Skin of body (tissue), 2 donors: ENCODE measurements around the gene TBC1D12. TPM values are rescaled to one million over a fixed set of nuclear protein-coding genes. Genes with fewer than 3 reads are reported as not detected.
A peak's percentile ranks its signal among the peaks of the same experiment; 100 is the strongest.

Experiments
- DNase-seq: peaks from one replicate; lab custom pipeline; 2025; lab: John Stamatoyannopoulos, UW
- total RNA-seq: library from RNA; depleted of rRNA; stranded (reverse); fragments of >200 nt; gene quantifications from one replicate; pipeline ENCODE4 v1.2.3, GENCODE V29; 2014

TBC1D12 gene
- total RNA-seq, 1 donor from 2014 or later, result 23.5 TPM

DNA sequence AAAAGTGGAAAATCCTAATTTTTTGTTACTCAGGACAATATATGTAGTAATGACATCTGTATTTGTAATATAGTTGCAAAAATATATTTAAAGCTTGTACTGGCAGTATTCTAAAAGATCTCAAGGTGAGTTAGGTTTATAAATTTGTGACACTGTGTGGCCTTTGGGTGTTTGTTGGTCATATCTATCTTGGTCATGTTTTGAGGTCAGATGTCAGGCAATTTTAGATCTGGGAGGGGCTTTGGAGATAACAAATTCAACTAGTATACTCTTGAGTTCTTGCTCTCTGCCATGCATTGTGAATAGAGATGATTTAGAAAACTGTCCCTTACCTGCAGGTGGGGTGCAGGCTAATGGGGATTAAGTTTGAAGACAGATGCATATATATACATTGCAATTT is 3.1 kb downstream of the TBC1D12 start:
- DNase-seq, result no peak

DNA sequence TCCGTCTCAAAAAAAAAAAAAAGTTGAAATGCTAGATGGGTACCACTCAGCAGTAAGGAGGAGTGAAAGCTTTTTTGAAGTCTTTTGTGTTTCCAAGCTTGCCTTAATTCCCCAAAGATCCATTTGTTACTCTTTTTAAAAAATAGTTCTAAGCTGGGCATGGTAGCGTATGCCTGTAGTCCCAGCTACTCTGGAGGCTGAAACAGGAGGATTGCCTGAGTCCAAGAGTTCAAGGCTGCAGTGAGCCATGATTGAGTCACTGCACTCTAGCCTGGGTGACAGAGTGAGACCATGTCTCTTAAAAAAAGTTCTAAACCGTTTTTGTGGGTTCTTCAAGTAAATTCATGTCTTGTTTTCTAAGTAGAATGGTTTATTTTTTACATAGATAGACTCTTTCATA is 5.3 kb downstream of the TBC1D12 start:
- no peak for DNase-seq

DNA sequence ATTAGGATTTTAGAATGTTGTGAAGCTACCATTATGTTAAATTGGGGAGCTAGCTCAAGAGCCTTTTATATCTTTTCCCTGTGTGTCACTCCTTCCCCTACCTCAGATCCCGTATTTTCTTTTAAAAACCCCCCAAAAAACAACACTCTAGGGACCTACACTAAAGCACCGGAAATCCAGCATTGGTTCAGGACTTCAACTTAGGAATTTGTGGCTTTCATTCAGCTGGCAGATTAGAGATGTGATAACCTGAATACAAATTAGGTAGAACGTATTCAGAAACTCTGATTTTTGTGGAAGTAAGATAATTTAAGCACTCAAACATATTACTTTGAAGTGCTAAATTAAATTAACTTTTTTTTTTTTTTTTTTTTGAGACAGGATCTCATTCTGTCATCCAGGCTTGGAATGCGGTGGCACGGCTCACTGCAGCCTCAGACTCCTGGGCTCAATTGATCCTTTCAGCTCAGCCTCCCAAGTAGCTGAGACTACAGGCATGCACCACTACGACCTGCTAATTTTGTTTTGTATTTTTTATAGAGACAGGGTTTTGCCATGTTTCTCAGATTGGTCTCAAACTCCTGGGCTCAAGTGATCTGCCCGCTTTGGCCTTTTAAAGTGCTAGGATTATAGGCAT is 6.8 kb downstream of the TBC1D12 start:
- no peak for DNase-seq

DNA sequence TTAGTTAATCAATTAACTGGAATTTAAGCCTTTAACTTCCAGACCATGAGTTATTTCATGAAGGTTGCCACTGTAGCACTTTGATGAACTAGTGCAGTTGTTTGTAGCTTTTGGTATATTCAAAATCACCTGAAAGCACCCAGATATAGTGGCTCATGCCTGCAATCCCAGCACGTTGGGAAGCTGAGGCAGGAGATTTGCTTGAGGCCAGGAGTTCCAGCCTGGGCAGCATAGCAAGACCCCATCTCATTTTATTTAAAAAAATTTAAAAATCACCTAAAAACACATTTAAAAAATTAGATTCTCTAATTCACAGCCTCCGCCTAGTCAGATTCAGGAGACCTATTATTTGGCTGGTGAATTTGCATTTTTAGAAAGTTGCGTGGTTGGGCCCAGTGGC is 9.0 kb downstream of the TBC1D12 start:
- no peak for DNase-seq

DNA sequence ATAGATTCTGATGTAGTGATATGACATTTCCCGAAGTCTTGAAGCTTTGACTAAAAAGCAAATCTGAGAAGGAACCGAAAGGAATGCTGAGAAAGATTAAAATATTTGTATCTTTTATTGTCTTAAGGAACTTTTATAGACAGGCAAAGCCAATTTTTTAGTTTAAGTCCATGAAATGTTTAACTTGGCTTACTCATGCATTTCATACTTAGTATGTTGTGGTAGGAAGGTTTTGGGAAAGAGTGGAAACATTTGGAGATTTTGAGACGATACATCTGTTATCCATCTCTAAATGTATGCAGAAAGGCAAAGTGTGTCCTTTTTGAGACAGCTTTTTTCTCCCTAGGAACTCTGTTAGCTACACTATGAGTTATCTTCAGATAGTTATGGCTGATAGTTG is 10.1 kb downstream of the TBC1D12 start:
- peak; percentile 59 for DNase-seq

DNA sequence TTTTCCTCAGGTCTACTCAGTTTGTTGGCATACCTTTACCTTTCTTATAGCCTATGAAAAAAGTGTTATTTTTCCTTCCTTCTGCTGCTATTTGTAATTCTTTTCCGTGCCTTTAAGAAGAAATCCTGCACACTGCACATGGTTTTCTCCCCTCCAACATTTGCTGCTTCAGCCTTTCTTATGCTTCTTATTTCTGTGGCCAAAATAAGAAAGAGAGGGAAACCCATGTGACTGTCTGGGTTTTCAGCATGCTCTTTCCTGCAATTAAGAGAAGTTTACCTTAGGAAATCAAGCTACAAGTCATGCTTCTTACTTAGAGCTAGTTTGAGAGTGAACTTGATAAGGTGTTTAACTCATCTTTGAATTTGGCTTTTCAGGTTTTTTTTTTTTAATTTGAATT is 11.0 kb downstream of the TBC1D12 start:
- peak; percentile 13 for DNase-seq

DNA sequence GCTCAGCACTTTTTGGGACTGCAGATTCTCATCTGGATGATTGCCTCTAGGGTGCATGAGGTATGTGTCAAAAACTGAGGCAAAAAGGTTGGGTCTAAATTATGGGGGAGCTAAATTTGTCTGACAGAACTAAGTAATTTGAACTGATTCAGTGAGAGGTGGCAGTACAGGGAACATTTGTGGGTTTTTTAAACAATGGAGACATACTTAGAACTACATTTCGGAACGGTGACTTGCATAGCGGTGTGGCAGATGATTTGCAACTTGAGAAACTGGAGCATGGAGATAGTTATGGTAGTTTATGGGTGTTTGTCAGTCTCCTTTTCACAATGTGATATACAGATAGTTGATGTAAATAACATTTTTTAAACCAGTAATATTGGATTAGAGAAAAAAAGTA is 14.6 kb downstream of the TBC1D12 start:
- DNase-seq, result no peak

DNA sequence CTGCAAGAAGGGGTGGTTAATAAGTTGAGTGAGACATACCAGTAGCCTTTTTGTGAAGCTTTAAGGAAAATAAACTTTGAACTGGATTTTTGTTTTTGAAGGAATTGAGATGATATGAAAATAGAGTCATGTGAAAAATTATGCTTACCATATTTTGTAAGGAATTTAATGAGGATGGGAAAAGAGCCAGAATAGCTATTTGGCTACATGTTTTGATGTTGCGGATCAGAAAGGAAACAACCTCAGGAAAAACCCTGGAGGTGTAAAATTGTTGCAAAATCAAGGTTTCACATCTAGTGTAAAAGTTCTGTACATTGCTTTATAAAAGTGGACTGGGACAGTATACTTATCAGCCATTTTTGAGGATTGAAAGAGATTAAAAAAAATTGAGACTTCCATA is 15.0 kb downstream of the TBC1D12 start:
- DNase-seq, result no peak

DNA sequence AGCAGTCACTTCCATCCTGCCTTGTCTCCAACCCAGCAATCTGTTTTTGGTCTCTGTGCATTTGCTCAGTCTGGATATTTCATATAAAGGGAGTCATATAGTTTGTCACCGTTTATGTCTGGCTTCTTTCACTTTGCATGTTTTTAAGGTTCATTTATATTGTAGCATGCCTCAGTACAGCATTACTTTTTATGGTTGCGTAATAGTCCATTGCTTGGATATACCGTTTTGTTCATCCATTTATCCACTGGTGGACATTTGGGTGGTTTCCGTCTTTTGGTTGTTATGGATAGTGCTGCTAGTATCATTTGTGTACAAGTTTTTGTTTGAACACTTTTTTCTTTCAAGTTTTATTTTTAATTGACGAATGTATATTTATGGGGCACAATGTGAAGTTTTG is 18.2 kb downstream of the TBC1D12 start:
- no peak for DNase-seq

DNA sequence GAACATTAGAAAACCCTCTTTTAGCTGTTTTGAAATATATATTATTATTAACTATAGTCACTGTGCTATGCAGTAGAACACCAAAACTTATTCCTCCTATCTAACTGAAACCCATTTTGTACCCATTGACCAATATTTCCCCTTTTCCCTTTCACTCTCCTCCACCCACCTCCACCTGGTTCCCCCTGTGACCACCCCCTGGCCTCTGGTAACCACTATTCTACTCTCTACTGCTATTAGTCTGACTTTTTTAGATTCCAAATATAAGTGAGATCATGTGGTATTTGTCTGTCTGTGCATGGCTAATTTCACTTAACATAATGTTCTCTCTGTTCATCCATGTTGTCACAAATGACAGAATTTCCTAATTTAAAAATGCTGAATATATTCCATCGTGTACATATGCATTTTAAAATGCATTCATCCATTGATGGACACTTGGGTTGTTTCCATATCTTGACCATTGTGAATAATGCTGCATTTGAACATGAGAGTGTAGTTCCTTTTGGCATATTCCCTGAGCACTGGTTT is 18.7 kb downstream of the TBC1D12 start:
- no peak for DNase-seq

DNA sequence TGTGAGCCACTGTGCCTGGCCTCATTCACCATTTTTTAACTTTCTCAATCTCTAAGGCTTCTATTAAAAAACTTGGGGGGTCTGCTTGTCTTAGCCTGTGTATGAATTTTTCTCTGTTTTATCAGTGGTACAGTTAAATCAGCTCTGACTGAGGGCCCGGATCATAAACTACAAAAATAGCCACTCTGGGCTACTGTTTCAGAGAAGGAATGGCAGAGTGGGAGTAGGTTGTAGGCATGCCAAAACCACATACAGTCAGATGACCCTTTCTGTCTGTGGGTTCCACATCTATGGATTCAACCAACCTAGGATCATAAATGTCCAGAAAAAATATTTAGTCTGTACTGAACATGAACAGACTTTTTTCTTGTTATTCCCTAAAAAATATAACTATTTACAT is 21.3 kb downstream of the TBC1D12 start:
- no peak for DNase-seq

DNA sequence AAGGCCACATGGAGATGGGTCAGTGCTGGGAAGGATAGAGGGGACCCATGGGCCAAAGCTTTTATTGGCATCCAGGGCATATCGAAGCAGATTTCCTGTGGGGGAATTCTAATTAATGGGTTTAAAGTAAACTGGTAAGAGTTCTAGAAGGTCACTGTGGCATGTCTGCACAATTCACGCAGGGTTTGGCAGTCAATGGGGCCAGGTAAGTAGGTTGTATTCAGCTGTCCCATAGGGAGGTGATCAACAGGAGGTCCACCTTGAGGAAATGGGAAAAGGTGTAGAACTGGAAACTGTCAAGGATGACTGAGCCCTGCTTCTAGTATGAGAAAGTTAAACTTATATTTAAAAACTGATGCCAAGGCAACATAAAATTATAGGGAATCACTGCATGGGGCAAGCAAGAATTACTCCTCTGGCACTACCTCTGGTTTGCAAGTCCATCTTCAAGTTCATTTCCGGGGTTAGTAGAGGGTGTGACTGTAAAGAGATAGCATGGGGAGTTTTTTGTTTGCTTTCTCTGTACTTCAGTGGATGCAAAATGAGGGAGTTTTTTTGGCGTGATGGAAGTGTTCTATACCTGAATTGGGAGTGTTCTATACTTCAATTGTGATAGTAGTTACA is 22.5 kb downstream of the TBC1D12 start:
- no peak for DNase-seq

DNA sequence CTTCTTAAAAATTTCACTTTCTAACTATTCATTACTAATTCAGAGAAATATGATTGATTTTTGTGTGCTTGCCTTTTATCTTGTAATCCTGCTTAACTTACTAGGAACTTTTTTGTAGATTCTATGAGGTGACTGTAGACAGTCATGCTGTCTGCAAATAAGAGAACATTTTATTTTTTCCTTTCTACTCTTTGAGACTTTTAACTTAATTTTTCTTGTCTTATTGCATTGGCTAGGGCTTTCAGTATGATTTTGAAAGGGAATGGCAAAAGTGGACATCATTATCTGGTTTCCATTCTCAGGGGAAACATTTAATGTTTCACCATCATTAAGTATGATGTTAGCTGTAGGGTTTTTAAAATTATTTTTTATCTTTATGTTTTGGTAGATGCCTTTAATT is 23.6 kb downstream of the TBC1D12 start:
- DNase-seq, result no peak

DNA sequence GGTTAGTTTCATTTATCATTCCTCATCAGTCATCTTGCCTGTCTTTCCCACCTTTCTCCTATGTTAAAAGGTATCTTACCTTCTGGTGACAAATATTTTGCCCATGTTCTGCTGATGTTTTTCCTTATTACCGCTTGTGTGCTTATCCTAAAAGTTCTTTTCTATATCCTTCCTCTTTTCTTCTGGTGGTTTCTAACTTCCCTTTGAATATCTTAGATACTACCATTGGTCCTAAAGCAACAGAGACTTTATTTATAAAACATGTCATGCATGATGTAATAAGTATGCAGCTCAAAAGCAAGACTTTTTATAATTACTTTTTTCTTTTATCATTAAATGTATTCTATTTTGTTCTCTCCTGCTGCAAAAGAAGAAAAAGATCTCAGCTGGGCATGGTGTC is 24.8 kb downstream of the TBC1D12 start:
- DNase-seq, result no peak

DNA sequence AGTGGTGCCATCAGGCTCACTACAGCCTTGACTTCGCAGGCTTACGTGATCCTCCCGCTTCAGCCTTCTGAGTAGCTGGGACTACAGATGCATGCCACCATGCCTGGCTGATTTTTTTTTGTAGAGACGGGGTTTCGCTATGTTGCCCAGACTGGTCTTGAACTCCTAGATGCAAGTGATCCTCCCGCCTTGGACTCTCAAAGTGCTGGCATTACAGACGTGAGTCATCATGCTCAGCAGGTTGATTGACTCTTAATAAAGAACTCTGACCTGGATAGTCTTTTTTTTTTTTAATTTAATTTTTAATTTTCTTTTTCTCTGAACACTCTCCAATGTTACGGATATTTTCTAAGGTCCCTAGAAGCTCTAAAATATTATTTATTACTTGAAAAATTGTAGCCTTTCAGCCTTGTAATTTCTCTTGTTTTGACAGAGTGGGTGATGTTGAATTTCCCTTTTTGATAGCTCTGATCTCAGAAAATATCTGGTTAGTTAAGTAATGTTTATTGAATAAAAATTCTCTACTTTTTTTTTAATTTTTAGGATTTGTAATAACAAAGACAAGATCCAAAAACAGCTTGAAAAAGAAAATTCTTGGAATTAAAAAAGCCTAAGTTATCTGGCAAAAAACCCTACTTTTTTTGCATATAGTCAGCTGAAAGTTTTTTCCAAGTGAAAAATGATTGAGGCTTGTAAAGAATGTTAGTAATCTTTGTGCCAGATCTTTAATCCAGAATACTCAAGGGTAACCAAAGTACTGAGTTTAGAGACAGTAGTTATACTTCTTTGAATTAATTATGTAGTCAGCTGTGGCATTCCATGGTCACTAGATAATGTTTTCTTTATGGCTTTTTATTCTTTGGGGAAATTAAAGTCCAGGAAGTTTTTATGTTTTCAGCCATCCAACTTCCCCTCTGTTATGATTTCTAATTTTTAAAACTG is 26.7 kb downstream of the TBC1D12 start:
- DNase-seq, result peak; percentile 76

DNA sequence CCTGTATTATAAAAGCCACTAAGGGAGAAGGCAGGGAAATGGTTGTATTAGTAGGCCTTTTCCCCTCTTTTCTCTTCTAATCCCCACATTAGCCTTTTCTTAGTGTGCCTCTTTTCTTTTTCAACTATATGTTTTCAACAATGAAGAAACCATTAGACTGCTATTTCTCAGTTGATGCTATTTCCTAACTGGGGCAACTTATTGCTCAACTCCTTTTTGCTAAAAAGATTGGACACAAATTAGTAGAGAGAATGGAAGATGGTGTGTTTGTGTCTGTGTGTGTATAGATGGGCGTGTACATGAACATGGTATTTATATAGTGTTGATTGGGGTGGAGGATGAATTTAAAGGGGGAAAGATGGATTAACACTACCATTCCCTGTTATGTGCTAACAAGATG is 28.4 kb downstream of the TBC1D12 start:
- DNase-seq, result no peak

DNA sequence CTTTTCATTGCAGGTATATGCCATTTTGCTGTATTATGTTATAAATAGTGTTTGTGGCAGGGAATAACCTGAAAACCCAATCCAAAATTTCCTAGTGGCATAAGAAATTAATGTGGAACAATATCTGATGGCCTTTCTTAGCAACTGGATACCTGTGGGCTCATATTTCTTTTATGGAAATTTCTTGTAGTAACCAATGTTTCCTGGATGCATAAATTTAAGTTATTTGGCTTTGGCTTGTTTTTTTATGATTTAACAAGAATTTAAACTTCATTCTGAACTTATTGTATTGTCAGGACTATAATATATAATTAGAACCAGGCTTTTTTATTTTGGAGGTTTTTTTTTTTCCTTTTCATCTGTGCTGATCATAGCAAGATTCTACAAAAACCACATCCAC is 30.1 kb downstream of the TBC1D12 start:
- no peak for DNase-seq

DNA sequence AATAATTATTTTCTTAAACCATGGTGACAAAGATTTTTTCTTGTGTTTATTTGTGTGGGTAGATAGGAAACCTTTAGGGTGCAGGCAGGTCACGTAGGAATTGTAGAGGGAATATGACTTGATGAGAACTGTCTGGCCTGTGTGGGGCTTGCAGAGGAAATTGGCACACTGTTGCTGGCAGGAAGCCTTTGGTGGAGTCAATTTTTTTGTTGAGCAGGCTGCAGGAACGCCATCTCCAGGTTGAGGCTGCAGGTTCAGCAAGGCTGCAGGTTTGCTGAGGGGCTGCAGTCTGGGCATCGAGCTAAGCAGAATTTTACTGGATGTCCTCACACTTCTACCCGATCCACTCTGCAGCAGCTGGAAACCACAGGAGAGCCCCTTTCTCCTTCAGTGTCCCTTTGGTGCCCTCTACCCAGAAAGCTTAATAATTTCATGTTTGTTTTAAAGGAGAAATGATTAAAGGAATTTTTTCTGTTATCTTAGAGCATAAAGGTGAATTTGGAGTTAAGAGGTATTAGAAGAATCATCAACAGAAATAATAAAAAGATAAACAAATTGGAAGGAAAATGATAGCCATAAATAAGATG is 37.0 kb downstream of the TBC1D12 start:
- no peak for DNase-seq

DNA sequence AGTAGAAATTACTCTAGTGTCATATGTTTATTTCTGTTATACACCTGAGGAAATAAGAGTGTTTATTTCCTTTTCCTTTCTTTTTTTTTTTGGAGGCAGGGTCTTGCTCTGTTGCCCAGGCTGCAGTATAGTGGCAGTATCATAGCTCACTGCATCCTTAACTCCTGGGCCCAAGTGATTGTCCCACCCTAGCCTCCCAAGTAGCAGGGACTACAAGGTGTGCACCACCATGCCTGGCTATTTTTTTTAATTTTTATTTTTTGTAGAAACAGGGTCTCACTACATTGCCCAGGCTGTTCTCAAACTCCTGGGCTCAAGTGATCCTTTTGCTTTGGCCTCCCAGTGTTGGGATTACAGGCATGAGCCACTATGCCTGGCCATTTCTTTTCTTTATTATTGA is 37.8 kb downstream of the TBC1D12 start:
- no peak for DNase-seq

DNA sequence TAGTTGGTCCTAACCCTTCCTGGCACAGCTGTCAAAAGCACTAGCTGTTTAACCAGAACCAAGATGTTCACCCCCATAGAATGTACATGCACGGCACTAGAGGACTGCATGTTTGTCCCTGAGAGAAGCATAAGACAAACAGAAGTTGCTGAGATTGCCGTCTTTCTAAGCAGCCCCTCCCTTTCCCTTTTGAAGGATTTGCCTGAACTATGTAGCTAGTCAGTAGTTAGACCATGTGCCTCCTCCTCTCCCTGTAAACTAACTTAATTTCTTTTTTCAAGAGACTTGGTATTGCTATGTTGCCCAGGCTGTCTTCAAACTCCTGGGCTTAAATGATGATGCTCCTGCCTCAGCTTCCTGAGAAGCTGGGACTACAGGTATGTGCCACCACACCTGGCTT is 40.7 kb downstream of the TBC1D12 start:
- DNase-seq, result no peak

DNA sequence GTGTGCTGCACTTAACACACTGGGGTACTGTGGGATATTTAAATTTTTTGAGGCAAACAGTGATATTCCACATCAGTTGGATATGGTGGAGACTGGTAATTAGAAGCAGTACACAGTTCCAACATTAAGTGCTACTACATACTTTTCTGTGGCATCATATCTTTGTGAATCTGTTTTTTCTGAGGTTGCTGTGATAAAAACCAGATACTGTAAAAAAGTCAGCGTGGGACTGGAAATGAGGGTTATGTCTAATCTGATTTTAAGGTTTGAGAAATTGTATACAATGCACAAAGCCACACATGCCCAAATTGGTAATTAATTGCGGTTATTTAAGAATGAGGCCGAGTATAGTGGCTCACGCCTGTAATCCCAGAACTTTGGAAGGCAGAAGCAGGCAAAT is 41.2 kb downstream of the TBC1D12 start:
- DNase-seq, result no peak

DNA sequence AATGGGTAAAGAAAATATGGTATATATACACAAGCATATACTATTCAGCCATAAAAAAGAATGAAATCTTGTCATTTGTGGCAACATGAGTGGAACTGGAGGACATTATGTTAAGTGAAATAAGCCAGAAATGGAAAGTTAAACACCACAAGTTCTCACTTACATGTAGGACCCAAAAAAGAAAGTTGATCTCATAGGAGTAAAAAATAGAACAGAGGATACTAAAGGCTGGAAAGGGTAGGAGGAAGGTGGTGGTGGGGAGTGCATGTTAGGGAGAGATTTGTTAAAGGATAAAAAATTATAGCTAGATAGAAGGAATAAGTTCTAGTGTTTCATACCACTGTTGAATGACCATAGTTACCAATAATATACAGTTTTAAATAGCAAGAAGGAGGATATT is 48.4 kb downstream of the TBC1D12 start:
- DNase-seq, result no peak
